ENCODE results near the gene TCF12.

Gene TCF12

GRCh38 chr15:57255751-57256341 lies 337.4 kb downstream of the TCF12 start:
- no peak for TF ChIP-seq CTCF (IDR thresholded peaks at IDR 0.05; ENCODE audit: insufficient read depth, low read length, missing control alignments)
- DNase-seq (ENCODE audit: low read depth, low spot score) = no peak
- ChIA-PET POLR2A (no interaction called here), CTCF (interaction anchor here (0.7 to 2.3 kb wide), 6 partner anchors 14 to 121 kb away, joined by 3 to 9 read pairs (median 3); no protein-coding TSS in a partner anchor)
- H3K4me3 ChIP-seq (ENCODE audit: low read depth, low read length) = no peak overlapping the region

GRCh38 chr15:57256939-57257338 lies 338.5 kb downstream of the TCF12 start:
- CTCF ChIA-PET = interaction anchor here (0.6 to 2.3 kb wide), 6 partner anchors 15 to 436 kb away, joined by 3 to 9 read pairs (median 3); no protein-coding TSS in a partner anchor
- H3K4me3 ChIP-seq (ENCODE audit: low read depth, low read length) = no peak overlapping the region
- TF ChIP-seq CTCF (IDR thresholded peaks at IDR 0.05; ENCODE audit: insufficient read depth, low read length, missing control alignments) = no peak
- POLR2A ChIA-PET = no interaction called here
- DNase-seq (ENCODE audit: low read depth, low spot score) = no peak

- ChIA-PET CTCF (interaction anchor here (0.8 to 2.0 kb wide), 8 partner anchors 8 to 439 kb away, joined by 3 to 9 read pairs (median 4); no protein-coding TSS in a partner anchor), POLR2A (no interaction called here)
- H3K4me3 ChIP-seq (ENCODE audit: low read depth, low read length) = no peak overlapping the region
- TF ChIP-seq CTCF (IDR thresholded peaks at IDR 0.05; ENCODE audit: insufficient read depth, low read length, missing control alignments) = no peak
- no peak for DNase-seq (ENCODE audit: low read depth, low spot score)
These were observed 341.2 kb downstream of the TCF12 start for GRCh38 chr15:57259568-57260040.

- POLR2A ChIA-PET = no interaction called here
- no peak for TF ChIP-seq CTCF (IDR thresholded peaks at IDR 0.05; ENCODE audit: insufficient read depth, low read length, missing control alignments)
- no peak for DNase-seq (ENCODE audit: low read depth, low spot score)
- CTCF ChIA-PET = interaction anchor here (0.7 to 2.0 kb wide), 5 partner anchors 14 to 441 kb away, joined by 3 to 7 read pairs (median 4); no protein-coding TSS in a partner anchor
- H3K4me3 ChIP-seq (ENCODE audit: low read depth, low read length) = no peak overlapping the region
These were observed 345.1 kb downstream of the TCF12 start for GRCh38 chr15:57263520-57263919.

- ChIA-PET CTCF (no interaction called here), POLR2A (no interaction called here)
These were observed 354.4 kb downstream of the TCF12 start for GRCh38 chr15:57272771-57273357.

More at GRCh38 chr15:57272771-57273357, 354.4 kb downstream of the TCF12 start:
- no peak for TF ChIP-seq CTCF (IDR thresholded peaks at IDR 0.05; ENCODE audit: insufficient read depth, low read length, missing control alignments)
- no peak overlapping the region for H3K4me3 ChIP-seq (ENCODE audit: low read depth, low read length)
- DNase-seq (ENCODE audit: low read depth, low spot score) = no peak
